ENCODE results near the gene DNAAF8. TPM values are rescaled to one million over a fixed set of nuclear protein-coding genes. Genes with fewer than 3 reads are reported as not detected.

The DNAAF8 gene
- under 1 TPM; 0.10 to 0.62 TPM for total RNA-seq

GRCh38 chr16:4734063-4734729, at the start of gene DNAAF8, which contains the start of gene ANKS3:
TSS of gene DNAAF8 (plus strand) at chr16:4734537. CDS start at chr16:4736515, 1,978 bp downstream.
TSS of gene ANKS3 (minus strand) at chr16:4734271. CDS start at chr16:4730149, 4,122 bp downstream.
- peak within 1 kb of the TSS; percentile 86 for H3K27ac Mint-ChIP-seq
- peaks cover 15% of the 10 kb centered on the region for H3K4me1 Mint-ChIP-seq
- H3K27me3 Mint-ChIP-seq: no peaks in the 10 kb centered on the region
- no peaks in the 10 kb centered on the region for H3K9me3 Mint-ChIP-seq
- peak within 1 kb of the TSS; percentile 88 for H3K4me3 Mint-ChIP-seq
- H3K36me3 Mint-ChIP-seq: no peaks in the 10 kb centered on the region
- peak; percentile 87 for DNase-seq

- H3K36me3 Mint-ChIP-seq: peaks cover 6% of the 10 kb centered on the region
Observed at GRCh38 chr16:4684763-4685162, 49.6 kb upstream of the DNAAF8 start.

GRCh38 chr16:4685292-4685691, 49.0 kb upstream of the DNAAF8 start:
- no peaks in the 10 kb centered on the region for H3K27me3 Mint-ChIP-seq
- peaks cover 4% of the 10 kb centered on the region for H3K36me3 Mint-ChIP-seq
- H3K4me1 Mint-ChIP-seq: peaks cover 6% of the 10 kb centered on the region
- no peak overlapping the region for H3K27ac Mint-ChIP-seq
- DNase-seq: no peak
- no peak overlapping the region for H3K4me3 Mint-ChIP-seq
- no peaks in the 10 kb centered on the region for H3K9me3 Mint-ChIP-seq

More at GRCh38 chr16:4684763-4685162, 49.6 kb upstream of the DNAAF8 start:
- peaks cover 6% of the 10 kb centered on the region for H3K4me1 Mint-ChIP-seq
- H3K9me3 Mint-ChIP-seq: no peaks in the 10 kb centered on the region
- no peak for DNase-seq
- H3K27me3 Mint-ChIP-seq: no peaks in the 10 kb centered on the region
- H3K27ac Mint-ChIP-seq: no peak overlapping the region
- H3K4me3 Mint-ChIP-seq: no peak overlapping the region

- Mint-ChIP-seq H3K9me3 (no peaks in the 10 kb centered on the region), H3K36me3 (peaks cover 3% of the 10 kb centered on the region), H3K4me3 (no peak overlapping the region), H3K27ac (no peak overlapping the region), H3K4me1 (peaks cover 6% of the 10 kb centered on the region), H3K27me3 (no peaks in the 10 kb centered on the region)
- DNase-seq: no peak
Observed at GRCh38 chr16:4685776-4686496, 48.4 kb upstream of the DNAAF8 start.

- H3K36me3 Mint-ChIP-seq: peaks cover 1% of the 10 kb centered on the region
- no peak overlapping the region for H3K27ac Mint-ChIP-seq
- H3K27me3 Mint-ChIP-seq: no peaks in the 10 kb centered on the region
- H3K4me1 Mint-ChIP-seq: peaks cover 3% of the 10 kb centered on the region
- no peaks in the 10 kb centered on the region for H3K9me3 Mint-ChIP-seq
- H3K4me3 Mint-ChIP-seq: no peak overlapping the region
- DNase-seq: no peak
Observed at GRCh38 chr16:4686497-4687210, 47.7 kb upstream of the DNAAF8 start.

GRCh38 chr16:4687416-4687815, 46.9 kb upstream of the DNAAF8 start:
- no peak overlapping the region for H3K4me3 Mint-ChIP-seq
- no peak overlapping the region for H3K27ac Mint-ChIP-seq
- H3K4me1 Mint-ChIP-seq: peaks cover 5% of the 10 kb centered on the region

GRCh38 chr16:4687946-4688673, 46.2 kb upstream of the DNAAF8 start:
- Mint-ChIP-seq H3K27me3 (no peaks in the 10 kb centered on the region), H3K27ac (no peak overlapping the region), H3K36me3 (no peaks in the 10 kb centered on the region), H3K4me3 (no peak overlapping the region), H3K4me1 (peaks cover 6% of the 10 kb centered on the region), H3K9me3 (no peaks in the 10 kb centered on the region)
- no peak for DNase-seq

More at GRCh38 chr16:4687416-4687815, 46.9 kb upstream of the DNAAF8 start:
- DNase-seq: no peak
- no peaks in the 10 kb centered on the region for H3K9me3 Mint-ChIP-seq
- H3K36me3 Mint-ChIP-seq: no peaks in the 10 kb centered on the region
- no peaks in the 10 kb centered on the region for H3K27me3 Mint-ChIP-seq

- H3K4me3 Mint-ChIP-seq: no peak overlapping the region
- H3K4me1 Mint-ChIP-seq: peaks cover 6% of the 10 kb centered on the region
- H3K9me3 Mint-ChIP-seq: no peaks in the 10 kb centered on the region
- DNase-seq: no peak
- no peaks in the 10 kb centered on the region for H3K36me3 Mint-ChIP-seq
- no peak overlapping the region for H3K27ac Mint-ChIP-seq
- no peaks in the 10 kb centered on the region for H3K27me3 Mint-ChIP-seq
Observed at GRCh38 chr16:4688674-4689045, 45.7 kb upstream of the DNAAF8 start.

- Mint-ChIP-seq H3K27me3 (no peaks in the 10 kb centered on the region), H3K4me3 (no peak overlapping the region), H3K9me3 (no peaks in the 10 kb centered on the region), H3K36me3 (no peaks in the 10 kb centered on the region), H3K27ac (no peak overlapping the region), H3K4me1 (peaks cover 6% of the 10 kb centered on the region)
- no peak for DNase-seq
Observed at GRCh38 chr16:4689091-4689671, 45.2 kb upstream of the DNAAF8 start.

- no peak for DNase-seq
- no peaks in the 10 kb centered on the region for H3K9me3 Mint-ChIP-seq
- H3K27ac Mint-ChIP-seq: no peak overlapping the region
Observed at GRCh38 chr16:4689864-4690704, 44.3 kb upstream of the DNAAF8 start.

GRCh38 chr16:4690946-4691665, 43.2 kb upstream of the DNAAF8 start:
- H3K4me1 Mint-ChIP-seq: peaks cover 17% of the 10 kb centered on the region
- H3K9me3 Mint-ChIP-seq: no peaks in the 10 kb centered on the region
- no peak overlapping the region for H3K4me3 Mint-ChIP-seq
- H3K27me3 Mint-ChIP-seq: no peaks in the 10 kb centered on the region
- no peak for DNase-seq
- H3K36me3 Mint-ChIP-seq: no peaks in the 10 kb centered on the region
- H3K27ac Mint-ChIP-seq: peak overlapping the region; percentile 23

More at GRCh38 chr16:4689864-4690704, 44.3 kb upstream of the DNAAF8 start:
- H3K36me3 Mint-ChIP-seq: no peaks in the 10 kb centered on the region
- H3K4me3 Mint-ChIP-seq: no peak overlapping the region
- H3K27me3 Mint-ChIP-seq: no peaks in the 10 kb centered on the region
- peaks cover 12% of the 10 kb centered on the region for H3K4me1 Mint-ChIP-seq

- peak overlapping the region; percentile 42 for H3K4me3 Mint-ChIP-seq
- no peak overlapping the region for H3K27ac Mint-ChIP-seq
- H3K4me1 Mint-ChIP-seq: peaks cover 17% of the 10 kb centered on the region
- H3K27me3 Mint-ChIP-seq: no peaks in the 10 kb centered on the region
- DNase-seq: no peak
- H3K9me3 Mint-ChIP-seq: no peaks in the 10 kb centered on the region
- no peaks in the 10 kb centered on the region for H3K36me3 Mint-ChIP-seq
Observed at GRCh38 chr16:4691666-4692412, 42.5 kb upstream of the DNAAF8 start.
